ENCODE results near the gene NAT16. TPM values are rescaled to one million over a fixed set of nuclear protein-coding genes. Genes with fewer than 3 reads are reported as not detected.

NAT16 gene
- 0.09 to 0.21 TPM (median 0.12 TPM) in 5 replicates for total RNA-seq (2022; extraction: Qiagen RNA extraction)

DNA sequence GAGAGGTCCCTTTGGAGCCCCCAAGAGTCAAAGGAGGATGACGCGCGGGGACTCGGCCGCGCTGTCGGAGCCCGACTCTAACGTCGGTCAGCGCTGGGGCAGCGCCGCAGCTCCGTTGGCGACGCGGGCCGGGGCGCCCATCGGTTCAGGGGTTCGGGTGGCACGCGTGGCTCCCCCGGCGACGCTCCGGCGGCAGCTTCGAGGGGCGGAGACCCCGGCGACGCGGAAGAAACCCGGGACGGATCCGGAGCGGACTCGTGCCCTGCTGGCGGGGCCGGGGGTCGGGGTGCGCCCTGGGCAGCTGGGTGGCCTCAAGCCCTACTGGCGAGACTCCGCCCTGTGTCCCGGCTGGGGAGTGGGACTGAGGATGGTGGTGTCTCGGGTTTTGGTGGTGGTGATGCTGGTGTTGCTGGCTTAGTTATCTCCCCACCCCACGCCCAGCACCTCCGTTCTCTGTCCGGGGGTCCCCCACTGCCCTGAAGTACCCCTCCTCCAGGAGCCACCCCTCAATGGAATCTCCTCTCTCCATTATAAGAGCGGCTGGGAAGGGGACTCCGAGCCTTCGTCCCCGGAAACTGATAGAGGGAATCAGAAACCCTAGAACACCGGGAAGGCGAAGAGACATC, at the start of gene NAT16:
NAT16 (minus strand) TSS at position 164 of the 626 bp plus-strand sequence. CDS start 5,486 bp downstream, outside the sequence.

DNA sequence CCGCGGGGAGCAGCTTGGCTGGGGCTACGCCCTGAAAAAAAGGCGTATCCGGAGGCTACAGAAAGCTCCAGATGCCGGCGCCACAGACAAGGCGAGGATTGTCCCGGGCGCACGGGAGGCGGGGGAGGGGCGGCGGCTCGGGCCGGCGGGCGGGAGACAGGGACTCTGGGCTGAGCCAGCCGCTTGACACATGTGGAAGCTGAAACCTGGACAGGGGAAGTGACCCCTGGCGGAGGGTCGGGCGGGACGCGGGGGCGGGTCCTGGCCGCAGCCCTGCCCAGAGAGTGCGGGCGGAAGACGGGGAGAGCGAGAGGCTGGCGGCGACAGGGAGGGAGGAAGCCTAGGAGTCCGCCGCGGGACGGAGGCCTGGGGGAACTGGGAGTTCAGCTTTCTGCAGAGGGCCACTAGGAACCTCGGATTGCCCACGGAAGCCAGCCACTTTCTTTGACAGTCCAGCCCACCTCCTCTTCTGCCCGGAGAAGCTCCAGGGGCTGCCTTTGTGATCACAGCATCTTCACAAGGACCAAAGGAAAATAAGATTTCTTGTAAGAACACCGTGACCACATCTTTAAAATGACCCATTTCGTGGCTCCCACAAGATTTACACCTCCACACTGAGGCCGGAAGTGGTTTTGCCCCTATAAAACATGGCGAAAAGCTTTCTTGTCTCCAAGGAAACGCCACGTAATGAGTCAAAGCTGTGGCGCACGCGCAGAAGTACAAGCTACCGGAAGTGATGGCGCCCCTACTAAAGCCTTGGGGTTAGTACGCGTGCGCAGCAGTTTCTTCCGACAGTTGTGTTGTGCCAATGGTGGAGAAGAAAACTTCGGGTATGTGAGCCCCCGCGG, 37.5 kb upstream of the NAT16 start, which contains the start of the genes PLOD3 and ZNHIT1:
PLOD3 (minus strand) TSS at position 194 of the 848 bp plus-strand sequence. CDS start 307 bp downstream, outside the sequence.
ZNHIT1 (plus strand) TSS at position 778 of the 848 bp plus-strand sequence; CDS start at position 809, 31 bp downstream.

DNA sequence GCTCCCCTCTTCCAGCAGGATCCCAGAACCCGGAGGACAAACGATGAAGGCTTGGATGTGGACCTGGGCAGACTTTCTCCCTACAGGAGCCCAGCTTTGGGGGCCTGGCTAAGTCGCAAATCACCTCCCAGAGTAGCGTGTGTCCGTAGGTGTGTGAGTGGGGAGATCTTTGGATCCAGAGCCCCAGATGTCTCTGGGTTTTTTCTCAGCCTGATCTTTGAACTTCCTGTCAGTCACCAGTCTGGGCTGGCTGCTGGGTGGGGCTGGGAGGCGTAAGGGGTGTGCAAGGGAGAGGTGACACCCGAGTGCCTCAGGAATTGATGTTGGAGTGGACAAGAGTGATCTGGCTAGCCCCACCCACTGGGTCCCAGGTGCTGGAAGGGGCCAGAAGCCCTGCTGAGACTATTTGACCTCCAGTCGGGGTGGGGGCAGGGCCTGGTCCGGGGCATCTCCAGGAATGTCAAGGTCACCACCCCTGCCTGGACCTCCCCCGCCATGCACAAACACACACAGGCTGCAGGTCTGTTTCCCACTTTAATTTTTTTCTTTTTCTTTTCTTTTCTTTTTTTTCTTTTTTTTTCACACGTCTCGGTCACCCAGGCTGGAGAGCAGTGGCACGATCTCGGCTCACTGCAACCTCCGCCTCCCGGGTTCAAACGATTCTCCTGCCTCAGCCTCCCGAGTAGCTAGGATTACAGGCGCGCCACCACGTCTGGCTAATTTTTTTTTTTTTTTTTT, 20.9 kb upstream of the NAT16 start, which contains the start of gene MOGAT3:
MOGAT3 (minus strand) TSS at position 175 of the 738 bp plus-strand sequence. CDS start 182 bp downstream, outside the sequence.

DNA sequence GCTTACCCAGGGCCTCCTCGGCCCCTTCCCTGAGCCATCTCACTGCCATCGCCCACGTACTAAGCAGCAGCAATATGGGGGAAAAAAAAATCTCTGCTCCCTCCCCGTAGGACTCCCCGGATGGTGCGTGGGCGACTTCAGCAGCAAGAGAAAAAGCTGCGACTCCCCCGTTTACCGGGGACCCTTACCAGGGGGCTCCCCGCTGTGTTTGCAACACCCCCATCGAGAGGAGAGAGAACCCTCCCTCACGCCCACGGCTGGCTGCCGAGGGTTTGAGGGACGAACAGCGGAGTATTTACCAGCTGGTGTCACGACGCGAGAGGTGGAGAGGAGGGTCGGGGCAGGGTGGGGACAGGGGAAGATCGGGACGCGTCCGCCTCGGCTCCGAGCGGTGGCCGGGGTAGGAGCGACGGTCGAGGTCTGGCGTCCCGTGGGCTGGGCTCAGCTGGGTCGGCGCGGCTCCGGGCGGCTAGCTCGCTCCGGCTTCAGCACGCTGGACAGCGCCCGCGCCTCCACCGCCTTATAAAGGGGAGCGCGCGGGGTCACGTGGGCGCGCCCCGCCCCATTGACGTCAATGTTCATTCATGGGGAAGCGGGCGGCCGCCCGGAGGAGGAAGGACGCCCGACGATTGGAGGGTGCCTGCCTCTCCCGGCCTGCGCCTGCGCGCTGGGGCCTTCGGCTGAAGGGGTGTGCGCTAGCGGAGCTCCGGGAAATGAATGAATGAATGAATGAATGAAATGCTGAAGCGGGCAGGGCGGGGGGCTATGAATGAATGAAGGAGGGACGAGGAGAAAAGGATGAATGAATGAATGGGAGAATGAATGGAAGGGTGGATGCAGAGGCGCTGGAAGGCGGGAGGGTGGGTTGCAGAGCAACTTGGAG, 14.8 kb downstream of the NAT16 start, which contains the start of gene VGF:
VGF (minus strand) TSS at position 495 of the 883 bp plus-strand sequence. CDS start 726 bp downstream, outside the sequence.

DNA sequence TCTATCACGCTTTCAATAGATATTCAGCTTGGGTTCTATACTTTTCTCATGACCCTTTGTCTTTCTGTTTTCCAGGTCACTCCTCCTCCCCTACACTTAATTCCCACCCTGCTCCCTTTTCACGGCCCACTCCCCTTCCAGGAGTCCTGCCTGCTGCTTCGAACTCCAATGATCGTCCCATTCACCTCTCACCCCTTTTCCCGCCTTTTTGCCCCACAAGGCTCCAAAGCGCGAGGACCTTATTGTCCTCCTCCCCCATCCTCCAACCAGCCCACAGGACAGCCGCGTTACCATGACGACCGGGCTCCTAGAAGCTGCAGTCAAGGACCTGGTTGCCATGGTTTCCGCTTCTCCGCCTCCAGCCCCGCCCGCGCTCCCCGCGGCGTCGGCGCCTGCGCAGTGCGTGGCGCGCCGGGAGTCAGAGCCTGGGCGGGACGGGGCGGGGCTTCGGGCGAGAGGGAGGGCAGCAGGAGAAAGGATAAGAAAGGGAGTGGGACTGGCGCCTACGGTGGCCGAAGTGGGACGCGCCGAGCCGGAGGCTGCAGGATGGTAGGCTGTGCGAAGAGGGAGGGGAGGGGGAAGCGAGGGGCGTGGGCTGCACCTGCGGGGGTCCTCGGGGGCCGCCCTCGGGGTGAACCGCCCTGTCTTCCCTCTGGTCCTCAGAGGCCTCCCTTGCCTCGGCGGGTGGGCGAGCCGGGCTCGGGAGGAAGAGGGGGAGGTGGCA, 26.0 kb downstream of the NAT16 start, which contains the start of gene AP1S1:
AP1S1 (plus strand) TSS at position 508 of the 724 bp plus-strand sequence; CDS start at position 547, 39 bp downstream.

DNA sequence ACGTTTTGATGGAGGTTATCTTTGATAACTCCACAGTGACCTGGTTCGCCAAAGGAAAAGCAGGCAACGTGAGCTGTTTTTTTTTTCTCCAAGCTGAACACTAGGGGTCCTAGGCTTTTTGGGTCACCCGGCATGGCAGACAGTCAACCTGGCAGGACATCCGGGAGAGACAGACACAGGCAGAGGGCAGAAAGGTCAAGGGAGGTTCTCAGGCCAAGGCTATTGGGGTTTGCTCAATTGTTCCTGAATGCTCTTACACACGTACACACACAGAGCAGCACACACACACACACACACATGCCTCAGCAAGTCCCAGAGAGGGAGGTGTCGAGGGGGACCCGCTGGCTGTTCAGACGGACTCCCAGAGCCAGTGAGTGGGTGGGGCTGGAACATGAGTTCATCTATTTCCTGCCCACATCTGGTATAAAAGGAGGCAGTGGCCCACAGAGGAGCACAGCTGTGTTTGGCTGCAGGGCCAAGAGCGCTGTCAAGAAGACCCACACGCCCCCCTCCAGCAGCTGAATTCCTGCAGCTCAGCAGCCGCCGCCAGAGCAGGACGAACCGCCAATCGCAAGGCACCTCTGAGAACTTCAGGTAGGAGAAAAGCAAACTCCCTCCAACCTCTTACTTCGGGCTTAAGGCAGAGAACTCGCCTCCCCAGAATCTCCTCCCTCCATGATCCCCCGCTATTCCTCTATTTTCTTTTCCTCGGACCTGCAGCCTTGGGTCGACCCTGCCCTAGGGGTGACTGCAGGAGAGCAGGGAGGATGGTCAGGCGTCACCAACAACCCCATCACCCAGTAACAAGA, 53.2 kb downstream of the NAT16 start, which contains the start of gene SERPINE1:
SERPINE1 (plus strand) TSS at position 454 of the 809 bp plus-strand sequence. CDS start 1,290 bp downstream, outside the sequence.

Other genes with a start within 250 kb of the NAT16 start
- 13.2 to 27.0 TPM (median 23.2 TPM) in 5 replicates for gene MUC3A, start 230.8 kb downstream of the NAT16 start, total RNA-seq (2022; extraction: Qiagen RNA extraction)
- 13.7 to 18.6 TPM (median 16.4 TPM) in 5 replicates for gene MUC12, start 210.7 kb downstream of the NAT16 start, total RNA-seq (2022; extraction: Qiagen RNA extraction)
- gene MUC17, start 160.2 kb downstream of the NAT16 start, total RNA-seq (2022; extraction: Qiagen RNA extraction) = 0.02 to 0.14 TPM (median 0.03 TPM) in 5 replicates
- gene TRIM56, start 94.8 kb downstream of the NAT16 start, total RNA-seq (2022; extraction: Qiagen RNA extraction) = 9.8 to 19.3 TPM (median 17.2 TPM) in 5 replicates
- gene SERPINE1, start 53.2 kb downstream of the NAT16 start, total RNA-seq (2022; extraction: Qiagen RNA extraction) = 1,539 to 2,200 TPM (median 1,878 TPM) in 5 replicates
- gene AP1S1, start 25.8 kb downstream of the NAT16 start, total RNA-seq (2022; extraction: Qiagen RNA extraction) = 124 to 149 TPM (median 129 TPM) in 5 replicates
- 9.7 to 28.7 TPM (median 20.3 TPM) in 5 replicates for gene VGF, start 14.7 kb downstream of the NAT16 start, total RNA-seq (2022; extraction: Qiagen RNA extraction)
- gene MOGAT3, start 20.7 kb upstream of the NAT16 start, total RNA-seq (2022; extraction: Qiagen RNA extraction) = 0.20 TPM in 1 of 5 replicates, not detected in the others
- 66.2 to 92.5 TPM (median 87.1 TPM) in 5 replicates for gene PLOD3, start 37.3 kb upstream of the NAT16 start, total RNA-seq (2022; extraction: Qiagen RNA extraction)
- 67.6 to 90.3 TPM (median 82.7 TPM) in 5 replicates for gene ZNHIT1, start 37.9 kb upstream of the NAT16 start, total RNA-seq (2022; extraction: Qiagen RNA extraction)
- gene CLDN15, start 57.5 kb upstream of the NAT16 start, total RNA-seq (2022; extraction: Qiagen RNA extraction) = 6.1 to 12.2 TPM (median 10.6 TPM) in 5 replicates
- 129 to 139 TPM (median 132 TPM) in 5 replicates for gene FIS1, start 64.8 kb upstream of the NAT16 start, total RNA-seq (2022; extraction: Qiagen RNA extraction)
- 46.7 to 51.6 TPM (median 51.0 TPM) in 5 replicates for gene IFT22, start 141.5 kb upstream of the NAT16 start, total RNA-seq (2022; extraction: Qiagen RNA extraction)
- gene COL26A1, start 182.6 kb upstream of the NAT16 start, total RNA-seq (2022; extraction: Qiagen RNA extraction) = 0.42 to 0.72 TPM (median 0.64 TPM) in 5 replicates